ENCODE measurements around the gene VAV1.
A peak's percentile ranks its signal among the peaks of the same experiment; 100 is the strongest.
"Not testable (repeated sequence)": the region's sequence is repeated elsewhere in the genome, so short reads cannot be mapped to it uniquely, and the experiment has no call there.

VAV1 gene

GRCh38 chr19:6768236-6768785 lies 4.2 kb upstream of the VAV1 start:
- Histone ChIP-seq H3K9me2 (replicated peaks; ENCODE audit: insufficient read depth, low read length) (no peaks in the 10 kb centered on the region), H3F3A (ENCODE audit: insufficient read depth) (peaks cover 15% of the 10 kb centered on the region), H3K9ac (ENCODE audit: low read length) (peak overlapping the region; percentile 59; the same call in 1 of the 2 replicates), H3K9me3 (ENCODE audit: insufficient read depth, low read length) (no peaks in the 10 kb centered on the region), H3K4me3 (ENCODE audit: insufficient read depth, low read length, poor library complexity, severe bottlenecking) (peak overlapping the region; percentile 69), H3K79me2 (ENCODE audit: insufficient read depth, low read length) (peaks cover 17% of the 10 kb centered on the region), H3K36me3 (ENCODE audit: low read length) (no peaks in the 10 kb centered on the region), H4K20me1 (ENCODE audit: low read depth, low read length) (no peaks in the 10 kb centered on the region), H3K27me3 (ENCODE audit: low read length) (no peaks in the 10 kb centered on the region), H3K27ac (ENCODE audit: low read depth, low read length) (peak overlapping the region; percentile 51), H3K4me2 (ENCODE audit: low read depth, low read length, poor library complexity, severe bottlenecking) (peak overlapping the region; percentile 84), H2AFZ (ENCODE audit: low read depth, low read length, severe bottlenecking) (peak overlapping the region; percentile 78)
- TF ChIP-seq CTCF (IDR thresholded peaks at IDR 0.05; ENCODE audit: insufficient read depth, low read length, poor library complexity, severe bottlenecking): no peak
- no peak for TF ChIP-seq EZH2phosphoT487 (conservative IDR thresholded peaks at IDR 0.05; ENCODE audit: low read length)

GRCh38 chr19:6769006-6769619 lies 3.4 kb upstream of the VAV1 start:
- Histone ChIP-seq H3K9me3 (ENCODE audit: insufficient read depth, low read length) (no peaks in the 10 kb centered on the region), H3K36me3 (ENCODE audit: low read length) (no peaks in the 10 kb centered on the region), H3K9ac (ENCODE audit: low read length) (no peak overlapping the region), H3K27ac (ENCODE audit: low read depth, low read length) (no peak overlapping the region), H3K4me2 (ENCODE audit: low read depth, low read length, poor library complexity, severe bottlenecking) (no peak overlapping the region), H3F3A (ENCODE audit: insufficient read depth) (peaks cover 17% of the 10 kb centered on the region), H3K9me2 (replicated peaks; ENCODE audit: insufficient read depth, low read length) (no peaks in the 10 kb centered on the region), H3K79me2 (ENCODE audit: insufficient read depth, low read length) (peaks cover 24% of the 10 kb centered on the region), H3K4me3 (ENCODE audit: insufficient read depth, low read length, poor library complexity, severe bottlenecking) (no peak overlapping the region), H3K27me3 (ENCODE audit: low read length) (no peaks in the 10 kb centered on the region), H2AFZ (ENCODE audit: low read depth, low read length, severe bottlenecking) (no peak overlapping the region), H4K20me1 (ENCODE audit: low read depth, low read length) (no peaks in the 10 kb centered on the region)
- TF ChIP-seq EZH2phosphoT487 (conservative IDR thresholded peaks at IDR 0.05; ENCODE audit: low read length) (no peak), CTCF (IDR thresholded peaks at IDR 0.05; ENCODE audit: insufficient read depth, low read length, poor library complexity, severe bottlenecking) (no peak)

GRCh38 chr19:6771648-6772027 lies 870 bp upstream of the VAV1 start:
- Histone ChIP-seq H3K27ac (ENCODE audit: low read depth, low read length) (0 out of 2 replicates have a peak overlapping the region, but pooled peaks have one; percentile 90), H3F3A (ENCODE audit: insufficient read depth) (peaks cover 20% of the 10 kb centered on the region), H3K79me2 (ENCODE audit: insufficient read depth, low read length) (peaks cover 38% of the 10 kb centered on the region)
- not testable (repeated sequence) for H3K9ac ChIP-seq (ENCODE audit: low read length); H3K9me2 ChIP-seq (replicated peaks; ENCODE audit: insufficient read depth, low read length); H3K9me3 ChIP-seq (ENCODE audit: insufficient read depth, low read length); H3K4me2 ChIP-seq (ENCODE audit: low read depth, low read length, poor library complexity, severe bottlenecking); H3K27me3 ChIP-seq (ENCODE audit: low read length); H3K36me3 ChIP-seq (ENCODE audit: low read length); H4K20me1 ChIP-seq (ENCODE audit: low read depth, low read length); H2AFZ ChIP-seq (ENCODE audit: low read depth, low read length, severe bottlenecking); H3K4me3 ChIP-seq (ENCODE audit: insufficient read depth, low read length, poor library complexity, severe bottlenecking)

- Histone ChIP-seq H4K20me1 (ENCODE audit: low read depth, low read length) (peaks cover 3% of the 10 kb centered on the region; the same call in 1 of the 2 replicates), H3K9me3 (ENCODE audit: insufficient read depth, low read length) (no peaks in the 10 kb centered on the region), H3K9me2 (replicated peaks; ENCODE audit: insufficient read depth, low read length) (no peaks in the 10 kb centered on the region), H3K4me2 (ENCODE audit: low read depth, low read length, poor library complexity, severe bottlenecking) (peak overlapping the region; percentile 79), H3F3A (ENCODE audit: insufficient read depth) (peaks cover 18% of the 10 kb centered on the region), H3K27me3 (ENCODE audit: low read length) (no peaks in the 10 kb centered on the region), H2AFZ (ENCODE audit: low read depth, low read length, severe bottlenecking) (no peak overlapping the region), H3K36me3 (ENCODE audit: low read length) (no peaks in the 10 kb centered on the region), H3K9ac (ENCODE audit: low read length) (peak overlapping the region; percentile 91), H3K4me3 (ENCODE audit: insufficient read depth, low read length, poor library complexity, severe bottlenecking) (peak overlapping the region; percentile 91), H3K79me2 (ENCODE audit: insufficient read depth, low read length) (peaks cover 50% of the 10 kb centered on the region), H3K27ac (ENCODE audit: low read depth, low read length) (peak overlapping the region; percentile 90)
- TF ChIP-seq EZH2phosphoT487 (conservative IDR thresholded peaks at IDR 0.05; ENCODE audit: low read length): no peak
- no peak for TF ChIP-seq CTCF (IDR thresholded peaks at IDR 0.05; ENCODE audit: insufficient read depth, low read length, poor library complexity, severe bottlenecking)
Measured at GRCh38 chr19:6772866-6773322, 386 bp downstream of the VAV1 start.

Measured in SU-DHL-6 (cell line).